Retinal pigment epithelial cell (primary cell): ENCODE results near the gene PPIL6.
A peak's percentile ranks its signal among the peaks of the same experiment; 100 is the strongest.

Experiments
- DNase-seq: peaks from one replicate; pipeline ENCODE4 v3.0.0-alpha.2; 2010; ENCODE audit warnings: low read depth
- H3K4me3 ChIP-seq: 2 replicates; pipeline ENCODE4 v1.5.1; 2011; ENCODE audit warnings: mild to moderate bottlenecking, low read length, control low read depth, moderate library complexity
- CTCF ChIP-seq: conservative IDR thresholded peaks from 2 replicates; pipeline ENCODE4 v1.5.1; 2011; ENCODE audit warnings: low read depth, low read length, control low read depth, inconsistent platforms

Gene PPIL6

GRCh38 chr6:109351231-109352130, 88.9 kb downstream of the PPIL6 start:
- TF ChIP-seq CTCF = no peak
- DNase-seq = no peak
- H3K4me3 ChIP-seq = no peak overlapping the region

- H3K4me3 ChIP-seq = no peak overlapping the region
- TF ChIP-seq CTCF = no peak
- peak; percentile 60 for DNase-seq
Observed at GRCh38 chr6:109349419-109349987, 90.9 kb downstream of the PPIL6 start.

GRCh38 chr6:109348226-109348625, 92.2 kb downstream of the PPIL6 start:
- H3K4me3 ChIP-seq = no peak overlapping the region
- no peak for DNase-seq
- TF ChIP-seq CTCF = no peak

GRCh38 chr6:109347779-109348178, 92.6 kb downstream of the PPIL6 start:
- H3K4me3 ChIP-seq = no peak overlapping the region
- no peak for DNase-seq
- TF ChIP-seq CTCF = no peak

- TF ChIP-seq CTCF = no peak
- DNase-seq = no peak
- H3K4me3 ChIP-seq = no peak overlapping the region
Observed at GRCh38 chr6:109345986-109346385, 94.4 kb downstream of the PPIL6 start.

GRCh38 chr6:109344226-109344625, 96.2 kb downstream of the PPIL6 start:
- DNase-seq = no peak
- TF ChIP-seq CTCF = no peak

GRCh38 chr6:109343518-109343917, 96.9 kb downstream of the PPIL6 start:
- DNase-seq = no peak
- H3K4me3 ChIP-seq = no peak overlapping the region
- no peak for TF ChIP-seq CTCF

More at GRCh38 chr6:109344226-109344625, 96.2 kb downstream of the PPIL6 start:
- H3K4me3 ChIP-seq = no peak overlapping the region
